Right renal cortex interstitium (tissue), 3 donors: ENCODE results near the gene SLC2A10. TPM values are rescaled to one million over a fixed set of nuclear protein-coding genes. Genes with fewer than 3 reads are reported as not detected.

ENCODE experiments used
- DNase-seq, 3 donors: peaks; one replicate each; pipeline ENCODE4 v3.0.0-alpha.2; 2013; ENCODE audit warnings: low read depth in 3 of 3, low spot score in 2 of 3
- polyA plus RNA-seq, 3 donors: library from polyadenylated mRNA; unstranded; fragments of 120-200 nt; gene quantifications; one replicate each; pipeline ENCODE4 v1.2.1, GENCODE V29; 2013; ENCODE audit not compliant: insufficient read length in 3 of 3

SLC2A10 gene
- polyA plus RNA-seq, 3 donors = 14.7 to 16.1 (median 15.4) TPM

GRCh38 chr20:46701556-46701955 lies 7.9 kb upstream of the SLC2A10 start:
- DNase-seq = no peak

GRCh38 chr20:46701986-46702385 lies 7.5 kb upstream of the SLC2A10 start:
- DNase-seq = no peak

GRCh38 chr20:46702447-46703203 lies 6.8 kb upstream of the SLC2A10 start:
- DNase-seq = no peak

- no peak for DNase-seq
Observed at GRCh38 chr20:46703435-46703834, 6.0 kb upstream of the SLC2A10 start.

- no peak for DNase-seq
Observed at GRCh38 chr20:46704714-46705377, 4.6 kb upstream of the SLC2A10 start.

GRCh38 chr20:46705378-46705729 lies 4.1 kb upstream of the SLC2A10 start:
- no peak for DNase-seq

GRCh38 chr20:46706242-46706641 lies 3.2 kb upstream of the SLC2A10 start:
- DNase-seq = no peak

GRCh38 chr20:46708172-46708860 lies 1.1 kb upstream of the SLC2A10 start:
- DNase-seq = no peak

GRCh38 chr20:46709055-46709458 lies 392 bp upstream of the SLC2A10 start:
- DNase-seq = no peak

GRCh38 chr20:46710153-46710913 lies 884 bp downstream of the SLC2A10 start:
- DNase-seq = no peak

- DNase-seq = no peak
Observed at GRCh38 chr20:46712056-46712636, 2.7 kb downstream of the SLC2A10 start.

- DNase-seq = no peak
Observed at GRCh38 chr20:46713957-46714834, 4.7 kb downstream of the SLC2A10 start.

- no peak for DNase-seq
Observed at GRCh38 chr20:46715292-46715756, 5.9 kb downstream of the SLC2A10 start.

- DNase-seq = no peak
Observed at GRCh38 chr20:46717818-46718541, 8.5 kb downstream of the SLC2A10 start.

- DNase-seq = no peak
Observed at GRCh38 chr20:46720019-46720418, 10.6 kb downstream of the SLC2A10 start.

GRCh38 chr20:46720776-46721425 lies 11.5 kb downstream of the SLC2A10 start:
- no peak for DNase-seq

- DNase-seq = no peak
Observed at GRCh38 chr20:46721476-46721875, 12.0 kb downstream of the SLC2A10 start.

- no peak for DNase-seq
Observed at GRCh38 chr20:46722450-46722849, 13.0 kb downstream of the SLC2A10 start.
